ENCODE measurements around the gene MAP4K2.

MAP4K2 gene

GRCh38 chr11:64842366-64842759, 39.3 kb upstream of the MAP4K2 start:
- no peak overlapping the region for H3K4me3 ChIP-seq (replicated peaks; ENCODE audit: low read depth, low read length)
- DNase-seq (ENCODE audit: extremely low read depth, low read depth), result no peak

GRCh38 chr11:64841592-64842365, 38.8 kb upstream of the MAP4K2 start:
- DNase-seq (ENCODE audit: extremely low read depth, low read depth), result no peak

More at GRCh38 chr11:64842366-64842759, 39.3 kb upstream of the MAP4K2 start:
- TF ChIP-seq CTCF (IDR thresholded peaks at IDR 0.05; ENCODE audit: low read depth, low read length, missing control alignments), result no peak

GRCh38 chr11:64839887-64840782, 37.1 kb upstream of the MAP4K2 start:
- H3K4me3 ChIP-seq (replicated peaks; ENCODE audit: low read depth, low read length), result no peak overlapping the region
- no peak for DNase-seq (ENCODE audit: extremely low read depth, low read depth)
- no peak for TF ChIP-seq CTCF (IDR thresholded peaks at IDR 0.05; ENCODE audit: low read depth, low read length, missing control alignments)

More at GRCh38 chr11:64841592-64842365, 38.8 kb upstream of the MAP4K2 start:
- TF ChIP-seq CTCF (IDR thresholded peaks at IDR 0.05; ENCODE audit: low read depth, low read length, missing control alignments), result no peak
- H3K4me3 ChIP-seq (replicated peaks; ENCODE audit: low read depth, low read length), result no peak overlapping the region

- TF ChIP-seq CTCF (IDR thresholded peaks at IDR 0.05; ENCODE audit: low read depth, low read length, missing control alignments), result no peak
- H3K4me3 ChIP-seq (replicated peaks; ENCODE audit: low read depth, low read length), result no peak overlapping the region
- DNase-seq (ENCODE audit: extremely low read depth, low read depth), result no peak
Observed at GRCh38 chr11:64839335-64839734, 36.3 kb upstream of the MAP4K2 start.

GRCh38 chr11:64838600-64839334, 35.8 kb upstream of the MAP4K2 start:
- DNase-seq (ENCODE audit: extremely low read depth, low read depth), result no peak
- TF ChIP-seq CTCF (IDR thresholded peaks at IDR 0.05; ENCODE audit: low read depth, low read length, missing control alignments), result no peak
- H3K4me3 ChIP-seq (replicated peaks; ENCODE audit: low read depth, low read length), result no peak overlapping the region

- H3K4me3 ChIP-seq (replicated peaks; ENCODE audit: low read depth, low read length), result no peak overlapping the region
- no peak for DNase-seq (ENCODE audit: extremely low read depth, low read depth)
- no peak for TF ChIP-seq CTCF (IDR thresholded peaks at IDR 0.05; ENCODE audit: low read depth, low read length, missing control alignments)
Observed at GRCh38 chr11:64837887-64838351, 34.9 kb upstream of the MAP4K2 start.
